ENCODE data around the gene TACSTD2.

DNA sequence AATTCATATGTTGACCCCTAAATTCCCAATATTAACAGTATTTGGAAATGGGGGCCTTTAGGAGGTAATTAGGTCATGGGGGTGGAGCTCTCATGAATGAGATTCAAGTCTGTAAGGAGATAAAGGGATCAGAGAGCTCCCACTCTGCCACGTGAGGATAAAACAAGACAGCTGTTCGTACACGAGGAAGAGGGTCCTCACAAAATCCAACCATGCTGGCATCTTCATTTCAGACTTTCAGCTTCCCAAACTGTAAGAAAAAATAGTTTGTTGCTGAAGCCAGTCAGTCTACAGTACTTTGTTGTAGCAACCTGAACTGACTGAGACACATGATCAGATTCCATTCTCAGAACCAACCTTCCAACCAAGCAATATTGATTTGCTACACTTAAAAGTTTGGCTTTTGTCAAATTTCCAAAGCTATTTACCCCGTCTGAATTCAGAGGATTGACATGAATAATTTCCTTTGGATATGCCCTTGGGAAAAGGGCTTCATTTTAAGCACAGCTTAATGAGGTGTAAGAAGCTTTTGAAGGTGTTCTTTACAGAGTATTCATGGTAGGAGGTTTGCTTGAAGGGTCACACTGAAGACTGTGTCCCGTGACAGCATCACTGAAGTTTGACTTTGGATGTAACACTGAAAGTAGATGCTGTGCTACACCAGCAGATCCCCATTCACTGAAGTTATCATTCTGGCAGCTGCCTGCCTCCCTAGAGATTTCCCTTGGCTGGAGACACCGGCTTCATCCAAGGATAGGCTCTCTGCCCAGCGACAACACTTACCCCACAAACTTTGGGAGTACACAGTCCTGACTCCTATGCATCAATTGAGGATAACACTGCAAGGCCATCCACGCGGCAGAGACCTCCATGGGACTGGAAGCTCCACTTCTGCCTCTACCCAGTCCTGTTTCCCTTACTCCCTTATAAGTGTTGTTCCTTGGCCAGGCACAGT lies 25.6 kb downstream of the TACSTD2 start:
- TF ChIP-seq, protein P1, sequence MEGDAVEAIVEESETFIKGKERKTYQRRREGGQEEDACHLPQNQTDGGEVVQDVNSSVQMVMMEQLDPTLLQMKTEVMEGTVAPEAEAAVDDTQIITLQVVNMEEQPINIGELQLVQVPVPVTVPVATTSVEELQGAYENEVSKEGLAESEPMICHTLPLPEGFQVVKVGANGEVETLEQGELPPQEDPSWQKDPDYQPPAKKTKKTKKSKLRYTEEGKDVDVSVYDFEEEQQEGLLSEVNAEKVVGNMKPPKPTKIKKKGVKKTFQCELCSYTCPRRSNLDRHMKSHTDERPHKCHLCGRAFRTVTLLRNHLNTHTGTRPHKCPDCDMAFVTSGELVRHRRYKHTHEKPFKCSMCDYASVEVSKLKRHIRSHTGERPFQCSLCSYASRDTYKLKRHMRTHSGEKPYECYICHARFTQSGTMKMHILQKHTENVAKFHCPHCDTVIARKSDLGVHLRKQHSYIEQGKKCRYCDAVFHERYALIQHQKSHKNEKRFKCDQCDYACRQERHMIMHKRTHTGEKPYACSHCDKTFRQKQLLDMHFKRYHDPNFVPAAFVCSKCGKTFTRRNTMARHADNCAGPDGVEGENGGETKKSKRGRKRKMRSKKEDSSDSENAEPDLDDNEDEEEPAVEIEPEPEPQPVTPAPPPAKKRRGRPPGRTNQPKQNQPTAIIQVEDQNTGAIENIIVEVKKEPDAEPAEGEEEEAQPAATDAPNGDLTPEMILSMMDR (IDR thresholded peaks at IDR 0.05) = no peak
- TF ChIP-seq POLR2A (IDR thresholded peaks at IDR 0.05) = no peak
